SU-DHL-6 (cell line): ENCODE results near the gene GRAP.

Source experiments
- H2AFZ ChIP-seq: fragments of 200-600 bp; sonication (generic); 2 replicates; pipeline ENCODE4 v1.6.1; 2014; ENCODE audit warnings: low read depth, mild to moderate bottlenecking, moderate library complexity, mixed read lengths, antibody characterized with exemption, low read length; ENCODE audit not compliant: severe bottlenecking
- H3F3A ChIP-seq: fragments of 200-600 bp; shearing (Covaris generic); 2 replicates; pipeline ENCODE4 v1.6.0; 2016; ENCODE audit warnings: antibody characterized with exemption, mild to moderate bottlenecking; ENCODE audit not compliant: insufficient read depth
- H3K27ac ChIP-seq: fragments of 200-600 bp; sonication (generic); 2 replicates; pipeline ENCODE4 v1.5.1; 2016; ENCODE audit warnings: low read depth, mild to moderate bottlenecking, low read length, moderate library complexity, mixed read lengths
- H3K27me3 ChIP-seq: fragments of 200-600 bp; sonication (generic), shearing (Covaris generic); 2 replicates; pipeline ENCODE4 v1.6.0; 2014; ENCODE audit warnings: mild to moderate bottlenecking, low read length
- H3K36me3 ChIP-seq: fragments of 200-600 bp; sonication (generic); 2 replicates; pipeline ENCODE4 v1.6.1; 2014; ENCODE audit warnings: mild to moderate bottlenecking, low read length, mixed read lengths
- H3K4me2 ChIP-seq: fragments of 300-600, 200-600 bp; shearing (Covaris generic), sonication (generic); 2 replicates; pipeline ENCODE4 v1.6.0; 2014; ENCODE audit warnings: low read length, low read depth, mild to moderate bottlenecking; ENCODE audit not compliant: poor library complexity, severe bottlenecking
- H3K4me3 ChIP-seq: fragments of 200-600 bp; sonication (generic); 2 replicates; pipeline ENCODE4 v1.5.1; 2014; ENCODE audit warnings: antibody characterized with exemption, low read length, mild to moderate bottlenecking, mixed read lengths; ENCODE audit not compliant: insufficient read depth, poor library complexity, severe bottlenecking
- H3K79me2 ChIP-seq: fragments of 200-600 bp; sonication (generic); 2 replicates; pipeline ENCODE4 v1.6.1; 2014; ENCODE audit warnings: mild to moderate bottlenecking, low read length, moderate library complexity; ENCODE audit not compliant: insufficient read depth
- H3K9ac ChIP-seq: fragments of 200-600 bp; sonication (generic); 2 replicates; pipeline ENCODE4 v1.7.0; 2014; ENCODE audit warnings: mild to moderate bottlenecking, low read length
- H3K9me2 ChIP-seq: fragments of 200-600 bp; sonication (generic); replicated peaks from 2 replicates; pipeline ENCODE4 v1.6.1; 2014; ENCODE audit warnings: low read length; ENCODE audit not compliant: insufficient read depth
- H3K9me3 ChIP-seq: fragments of 200-600 bp; sonication (generic); 2 replicates; pipeline ENCODE4 v1.6.1; 2014; ENCODE audit warnings: low read length, mixed read lengths; ENCODE audit not compliant: insufficient read depth
- H4K20me1 ChIP-seq: fragments of 200-600 bp; sonication (generic); 2 replicates; pipeline ENCODE4 v1.6.1; 2014; ENCODE audit warnings: low read depth, mild to moderate bottlenecking, antibody characterized with exemption, low read length, moderate library complexity, mixed read lengths
- CTCF ChIP-seq: fragments of 200-600 bp; sonication (generic); IDR thresholded peaks from one replicate; pipeline ENCODE4 v1.5.1; 2017; ENCODE audit warnings: antibody characterized with exemption, mild to moderate bottlenecking, low read length, moderate library complexity; ENCODE audit not compliant: insufficient read depth, poor library complexity, severe bottlenecking
- EZH2phosphoT487 ChIP-seq: fragments of 200-600 bp; sonication (generic), shearing (Covaris generic); conservative IDR thresholded peaks from 2 replicates; pipeline ENCODE4 v1.6.1; 2018; ENCODE audit warnings: mild to moderate bottlenecking, antibody characterized with exemption, low read length, moderate library complexity, mixed read lengths

Gene GRAP

GRCh38 chr17:19015428-19015827 lies 31.3 kb downstream of the GRAP start:
- Histone ChIP-seq H3K4me3 (no peak overlapping the region), H2AFZ (no peak overlapping the region), H4K20me1 (no peaks in the 10 kb centered on the region), H3K27me3 (no peaks in the 10 kb centered on the region), H3K9ac (no peak overlapping the region), H3K9me2 (no peaks in the 10 kb centered on the region), H3K9me3 (no peaks in the 10 kb centered on the region), H3K4me2 (no peak overlapping the region), H3K27ac (no peak overlapping the region), H3F3A (peaks cover 11% of the 10 kb centered on the region), H3K36me3 (no peaks in the 10 kb centered on the region), H3K79me2 (no peaks in the 10 kb centered on the region)
- TF ChIP-seq EZH2phosphoT487 (no peak), CTCF (no peak)

DNA sequence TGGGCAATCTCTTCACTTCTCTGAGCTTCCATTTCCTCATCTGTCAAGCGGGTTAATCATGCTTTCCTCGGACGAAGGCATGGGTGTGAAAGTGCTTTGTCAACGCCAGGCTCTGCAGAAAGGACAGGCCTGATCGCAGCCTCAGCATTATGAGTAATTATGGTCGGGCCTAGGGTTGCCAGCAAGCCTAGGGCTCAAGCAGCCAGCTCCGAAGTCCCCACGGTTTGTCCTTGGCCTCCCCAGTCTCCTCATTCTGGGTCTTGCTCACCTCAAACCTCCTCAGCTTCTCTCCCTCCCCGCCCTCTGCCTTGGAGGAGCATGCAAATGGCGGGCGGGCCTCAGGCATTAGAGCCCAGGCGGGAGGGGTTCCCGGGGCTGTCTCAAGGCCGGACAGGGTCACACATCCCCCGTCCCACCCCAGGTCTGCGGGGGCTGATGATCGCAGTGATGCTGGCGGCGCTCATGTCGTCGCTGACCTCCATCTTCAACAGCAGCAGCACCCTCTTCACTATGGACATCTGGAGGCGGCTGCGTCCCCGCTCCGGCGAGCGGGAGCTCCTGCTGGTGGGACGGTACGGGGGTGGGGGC lies 32.0 kb downstream of the GRAP start:
- Histone ChIP-seq H3F3A (peaks cover 7% of the 10 kb centered on the region; the same call in 1 of the 2 replicates), H3K79me2 (no peaks in the 10 kb centered on the region), H3K9ac (no peak overlapping the region), H3K4me3 (no peak overlapping the region), H3K27ac (no peak overlapping the region), H3K9me3 (no peaks in the 10 kb centered on the region), H3K4me2 (no peak overlapping the region), H4K20me1 (no peaks in the 10 kb centered on the region), H3K36me3 (no peaks in the 10 kb centered on the region), H2AFZ (no peak overlapping the region), H3K27me3 (no peaks in the 10 kb centered on the region), H3K9me2 (no peaks in the 10 kb centered on the region)
- TF ChIP-seq EZH2phosphoT487, result no peak
- no peak for TF ChIP-seq CTCF

DNA sequence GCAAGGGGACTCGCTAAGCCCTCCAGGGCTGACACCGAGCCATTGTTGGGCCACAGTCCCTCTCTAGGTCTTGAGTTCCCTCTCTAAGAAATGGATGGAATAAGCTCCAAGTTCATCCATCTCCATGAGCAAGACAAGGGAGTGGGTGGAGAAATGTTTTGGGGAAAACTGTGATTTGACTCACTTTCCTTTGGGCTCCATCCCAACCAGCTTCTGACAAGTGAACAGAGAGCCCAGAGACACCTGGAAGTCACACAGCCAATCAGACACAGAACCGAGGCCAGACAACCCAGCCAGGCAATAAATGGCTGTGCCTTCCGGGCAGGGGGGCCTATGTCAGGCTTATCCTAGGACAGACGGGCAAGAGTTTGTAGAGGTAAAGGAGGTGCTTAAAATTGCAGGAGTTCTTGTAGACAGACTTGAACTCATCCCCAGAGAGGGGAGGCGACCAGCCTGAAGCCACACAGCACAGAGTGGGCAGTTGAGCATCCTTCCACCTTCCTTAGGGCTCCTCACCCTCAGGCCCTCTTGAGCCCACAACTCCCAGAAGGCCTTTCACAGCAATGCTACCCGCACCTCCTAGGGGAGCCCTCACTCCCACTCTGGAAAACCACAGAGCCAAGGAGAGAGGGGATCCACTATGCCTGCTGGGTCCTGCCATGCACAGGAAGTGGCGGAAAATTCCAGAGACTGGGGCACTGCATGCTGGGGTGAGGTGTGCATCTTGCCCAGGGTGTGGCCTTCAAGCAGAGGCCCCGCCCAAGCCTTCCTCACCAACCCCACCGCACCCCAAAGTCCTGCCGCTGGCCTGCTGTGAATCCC lies 32.7 kb downstream of the GRAP start:
- H3K27me3 ChIP-seq, result no peaks in the 10 kb centered on the region
- no peaks in the 10 kb centered on the region for H3K9me3 ChIP-seq
- no peak overlapping the region for H3K4me2 ChIP-seq
- no peaks in the 10 kb centered on the region for H4K20me1 ChIP-seq
- no peaks in the 10 kb centered on the region for H3K79me2 ChIP-seq
- no peaks in the 10 kb centered on the region for H3K36me3 ChIP-seq
- no peak overlapping the region for H3K27ac ChIP-seq
- no peak overlapping the region for H2AFZ ChIP-seq
- no peak for TF ChIP-seq EZH2phosphoT487
- TF ChIP-seq CTCF, result no peak
- no peaks in the 10 kb centered on the region for H3K9me2 ChIP-seq
- no peak overlapping the region for H3K4me3 ChIP-seq
- peaks cover 4% of the 10 kb centered on the region; the same call in 1 of the 2 replicates for H3F3A ChIP-seq
- no peak overlapping the region for H3K9ac ChIP-seq
